Progenitor cell of endocrine pancreas (in vitro differentiated cells): ENCODE data around the gene CELF3. TPM values are rescaled to one million over a fixed set of nuclear protein-coding genes. Genes with fewer than 3 reads are reported as not detected.

Source experiments
- DNase-seq: peaks from one replicate; pipeline ENCODE4 v3.0.0; 2021; ENCODE audit warnings: low spot score; ENCODE audit not compliant: unreplicated experiment
- H3K27ac Mint-ChIP-seq: 2 replicates; pipeline ENCODE4 v1.8.0; 2021; ENCODE audit warnings: mild to moderate bottlenecking, moderate library complexity, mixed read lengths
- H3K27me3 Mint-ChIP-seq: 2 replicates; pipeline ENCODE4 v1.8.0; 2021; ENCODE audit warnings: mixed read lengths
- H3K36me3 Mint-ChIP-seq: 2 replicates; pipeline ENCODE4 v1.8.0; 2022; ENCODE audit warnings: mixed read lengths; ENCODE audit not compliant: insufficient read depth
- H3K4me1 Mint-ChIP-seq: 2 replicates; pipeline ENCODE4 v1.8.0; 2021; ENCODE audit warnings: low read depth, mixed read lengths
- H3K4me3 Mint-ChIP-seq: 2 replicates; pipeline ENCODE4 v1.8.0; 2021; ENCODE audit warnings: low read depth, mild to moderate bottlenecking, moderate library complexity, mixed read lengths
- H3K9me3 Mint-ChIP-seq: 2 replicates; pipeline ENCODE4 v1.8.0; 2021; ENCODE audit warnings: low read depth, mixed read lengths
- total RNA-seq: library from RNA; stranded (reverse); gene quantifications from 2 replicates; pipeline ENCODE4 v1.2.1, GENCODE V29; 2021
- TF ChIP-seq, protein P1 (sequence below): fragments of 200-600 bp; sonication (generic); IDR thresholded peaks from one replicate; pipeline ENCODE4 v1.5.0; 2021; ENCODE audit warnings: antibody characterized with exemption, mild to moderate bottlenecking; ENCODE audit not compliant: unreplicated experiment

Gene CELF3
- total RNA-seq, 1 donor from 2014 or later: 22.6 TPM

DNA sequence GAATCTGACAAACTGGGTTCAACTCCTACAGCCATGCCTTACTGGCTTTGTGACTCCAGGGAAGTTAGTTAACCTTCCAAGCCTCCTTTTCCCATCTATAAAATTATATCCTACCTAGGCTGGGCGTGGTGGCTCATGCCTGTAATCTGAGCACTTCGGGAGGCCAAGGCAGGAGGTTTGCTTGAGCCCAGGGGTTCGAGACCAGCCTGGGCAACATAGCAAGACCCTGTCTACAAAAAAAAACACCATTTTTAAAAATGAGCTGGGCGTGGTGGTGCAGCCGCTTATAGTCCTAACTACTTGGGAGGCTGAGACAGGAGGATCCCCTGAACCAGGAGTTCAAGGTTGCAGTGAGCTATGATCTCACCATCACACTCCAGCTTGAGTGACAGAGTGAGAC, 15.1 kb downstream of the CELF3 start:
- TF ChIP-seq, protein P1, sequence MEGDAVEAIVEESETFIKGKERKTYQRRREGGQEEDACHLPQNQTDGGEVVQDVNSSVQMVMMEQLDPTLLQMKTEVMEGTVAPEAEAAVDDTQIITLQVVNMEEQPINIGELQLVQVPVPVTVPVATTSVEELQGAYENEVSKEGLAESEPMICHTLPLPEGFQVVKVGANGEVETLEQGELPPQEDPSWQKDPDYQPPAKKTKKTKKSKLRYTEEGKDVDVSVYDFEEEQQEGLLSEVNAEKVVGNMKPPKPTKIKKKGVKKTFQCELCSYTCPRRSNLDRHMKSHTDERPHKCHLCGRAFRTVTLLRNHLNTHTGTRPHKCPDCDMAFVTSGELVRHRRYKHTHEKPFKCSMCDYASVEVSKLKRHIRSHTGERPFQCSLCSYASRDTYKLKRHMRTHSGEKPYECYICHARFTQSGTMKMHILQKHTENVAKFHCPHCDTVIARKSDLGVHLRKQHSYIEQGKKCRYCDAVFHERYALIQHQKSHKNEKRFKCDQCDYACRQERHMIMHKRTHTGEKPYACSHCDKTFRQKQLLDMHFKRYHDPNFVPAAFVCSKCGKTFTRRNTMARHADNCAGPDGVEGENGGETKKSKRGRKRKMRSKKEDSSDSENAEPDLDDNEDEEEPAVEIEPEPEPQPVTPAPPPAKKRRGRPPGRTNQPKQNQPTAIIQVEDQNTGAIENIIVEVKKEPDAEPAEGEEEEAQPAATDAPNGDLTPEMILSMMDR: no peak
- Mint-ChIP-seq H3K36me3 (peaks cover 14% of the 10 kb centered on the region), H3K27me3 (no peaks in the 10 kb centered on the region), H3K27ac (no peak overlapping the region), H3K4me1 (peaks cover 59% of the 10 kb centered on the region), H3K9me3 (no peaks in the 10 kb centered on the region), H3K4me3 (no peak overlapping the region)
- DNase-seq: no peak

DNA sequence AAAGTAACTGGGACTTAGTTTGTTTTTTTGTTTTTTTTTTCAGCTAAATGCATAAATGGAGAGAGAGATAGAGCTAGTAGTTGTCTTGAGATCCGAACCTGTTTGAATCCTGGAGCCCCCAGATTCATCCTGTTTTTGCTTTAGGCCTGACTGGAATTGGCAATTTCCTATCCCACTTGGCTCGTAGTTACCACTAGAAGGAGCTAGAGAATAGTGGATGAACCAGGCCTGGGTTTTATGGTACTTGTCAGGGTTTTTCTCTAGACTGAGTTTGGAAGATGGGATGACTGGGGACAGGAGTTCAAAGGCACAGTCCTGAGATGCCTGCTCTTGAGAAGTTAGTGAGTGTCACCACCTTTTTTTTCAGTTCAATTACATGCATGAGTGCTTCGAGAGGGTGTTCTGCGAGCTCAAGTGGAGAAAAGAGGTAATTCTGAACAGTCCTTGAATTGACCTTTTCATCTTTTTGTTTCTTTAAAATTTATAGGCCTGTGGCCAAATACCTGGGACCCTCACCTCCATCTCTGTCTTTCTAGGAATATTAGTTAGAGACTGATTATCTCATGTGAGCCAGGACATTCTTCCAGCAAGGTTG, 23.4 kb downstream of the CELF3 start:
- H3K36me3 Mint-ChIP-seq: peaks cover 23% of the 10 kb centered on the region
- no peaks in the 10 kb centered on the region for H3K9me3 Mint-ChIP-seq
- H3K4me3 Mint-ChIP-seq: no peak overlapping the region
- H3K27ac Mint-ChIP-seq: no peak overlapping the region
- TF ChIP-seq, protein P1: peak; percentile 75
- H3K4me1 Mint-ChIP-seq: peaks cover 10% of the 10 kb centered on the region
- DNase-seq: no peak
- no peaks in the 10 kb centered on the region for H3K27me3 Mint-ChIP-seq

DNA sequence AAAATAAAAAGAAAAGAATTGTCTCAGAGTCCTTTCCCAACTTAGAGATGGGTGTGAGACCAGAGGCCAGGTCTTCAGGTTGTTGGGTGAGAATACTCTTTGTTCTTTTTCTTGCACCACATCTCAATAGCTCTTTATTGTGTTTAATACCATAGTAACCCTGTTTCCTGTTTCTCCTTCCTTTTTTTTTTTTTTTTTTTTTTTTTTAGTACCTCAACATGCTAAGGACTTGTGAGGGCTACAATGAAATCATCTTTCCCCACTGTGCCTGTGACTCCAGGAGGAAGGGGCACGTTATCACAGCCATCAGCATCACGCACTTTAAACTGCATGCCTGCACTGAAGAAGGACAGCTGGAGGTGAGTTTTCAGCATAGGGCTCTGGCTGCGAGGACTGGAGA, 24.4 kb downstream of the CELF3 start:
- H3K4me3 Mint-ChIP-seq: no peak overlapping the region
- H3K36me3 Mint-ChIP-seq: peaks cover 27% of the 10 kb centered on the region
- no peaks in the 10 kb centered on the region for H3K9me3 Mint-ChIP-seq
- no peak for DNase-seq
- H3K4me1 Mint-ChIP-seq: peaks cover 3% of the 10 kb centered on the region
- H3K27me3 Mint-ChIP-seq: no peaks in the 10 kb centered on the region
- no peak overlapping the region for H3K27ac Mint-ChIP-seq
- TF ChIP-seq, protein P1: no peak

DNA sequence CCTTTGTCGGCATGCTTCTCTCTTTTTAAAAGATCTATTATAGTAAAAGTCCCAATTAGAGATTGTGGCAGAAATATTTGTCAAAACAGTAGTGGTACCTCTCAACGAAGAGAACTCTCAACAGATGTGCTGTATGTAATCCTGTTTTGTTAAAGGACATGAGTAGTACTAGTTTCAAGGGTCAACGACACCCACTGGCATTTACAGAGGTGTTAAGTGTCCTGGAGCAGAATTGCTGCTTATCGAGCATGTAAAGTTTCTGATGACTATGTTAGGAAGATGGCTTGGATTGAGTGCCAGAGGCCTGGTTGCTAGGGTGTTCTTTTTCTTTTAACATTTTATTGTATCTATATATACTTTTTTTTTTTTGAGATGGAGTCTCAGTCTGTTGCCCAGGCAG, 27.1 kb downstream of the CELF3 start:
- Mint-ChIP-seq H3K27me3 (no peaks in the 10 kb centered on the region), H3K27ac (no peak overlapping the region), H3K4me3 (no peak overlapping the region), H3K9me3 (no peaks in the 10 kb centered on the region), H3K4me1 (peaks cover 3% of the 10 kb centered on the region), H3K36me3 (peaks cover 24% of the 10 kb centered on the region)
- TF ChIP-seq, protein P1: no peak
- no peak for DNase-seq

DNA sequence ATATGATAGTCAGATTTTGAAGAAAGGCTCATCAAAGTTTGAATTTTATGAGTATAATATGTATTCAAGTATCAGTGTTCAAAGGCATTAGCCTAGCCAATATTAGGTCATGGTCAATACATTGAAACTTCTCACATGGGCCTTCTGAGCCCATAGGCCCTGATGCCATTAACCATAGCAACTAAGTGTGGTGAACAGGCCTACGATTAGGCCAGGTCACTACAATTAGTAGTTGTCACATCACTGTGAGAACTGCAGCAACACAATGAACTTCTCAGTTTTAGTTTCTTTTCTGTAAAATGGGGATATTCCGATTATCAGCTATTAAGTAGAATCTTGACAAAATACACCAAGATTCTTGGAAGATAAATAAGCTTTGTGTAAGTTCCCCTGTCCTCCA, 30.0 kb downstream of the CELF3 start:
- Mint-ChIP-seq H3K36me3 (peaks cover 15% of the 10 kb centered on the region), H3K27ac (no peak overlapping the region), H3K27me3 (no peaks in the 10 kb centered on the region), H3K4me1 (peaks cover 1% of the 10 kb centered on the region), H3K9me3 (no peaks in the 10 kb centered on the region), H3K4me3 (no peak overlapping the region)
- TF ChIP-seq, protein P1: no peak
- DNase-seq: no peak
